Uterus (tissue), 2 donors: ENCODE results near the gene WDR3.

ENCODE experiments used
- CTCF ChIP-seq, 4 experiments: fragments of 200-600 bp in 2 of 4; fragments of 450-650 bp in 2 of 4; sonication (generic) in 2 of 4; IDR thresholded peaks; one replicate each; pipeline ENCODE4 v1.5.1; 2016 to 2019; ENCODE audit warnings: antibody characterized with exemption in 4 of 4, mild to moderate bottlenecking in 2 of 4, moderate library complexity in 1 of 4
- POLR2A ChIP-seq, 2 donors: fragments of 450-650 bp; IDR thresholded peaks; one replicate each; pipeline ENCODE4 v1.6.1; 2016; ENCODE audit warnings: antibody characterized with exemption in 2 of 2, mild to moderate bottlenecking in 1 of 2, moderate library complexity in 1 of 2

GRCh38 chr1:117970252-117970651, 40.7 kb downstream of the WDR3 start:
- TF ChIP-seq POLR2A (IDR thresholded peaks at IDR 0.05) (no peak), CTCF (IDR thresholded peaks at IDR 0.05) (no peak)
